Lower leg skin (tissue), 4 donors: ENCODE measurements around the gene C8G. TPM values are rescaled to one million over a fixed set of nuclear protein-coding genes. Genes with fewer than 3 reads are reported as not detected.
A peak's percentile ranks its signal among the peaks of the same experiment; 100 is the strongest.

Source experiments
- DNase-seq, 2 donors: peaks; one replicate each; pipeline ENCODE4 v3.0.0-alpha.2; 2019; ENCODE audit warnings: low spot score in 2 of 2
- H3K4me3 ChIP-seq: fragments of 200-600 bp; sonication (generic); 2 replicates; pipeline ENCODE4 v1.5.1; 2017; ENCODE audit warnings: mild to moderate bottlenecking, low read depth; ENCODE audit not compliant: poor library complexity, severe bottlenecking
- POLR2A ChIP-seq, 2 donors: fragments of 450-650 bp; IDR thresholded peaks; one replicate each; pipeline ENCODE4 v1.6.1; 2016 to 2017; ENCODE audit warnings: antibody characterized with exemption in 2 of 2, mild to moderate bottlenecking in 1 of 2, moderate library complexity in 1 of 2
- WGBS, 2 donors: methylation state at CpG; one replicate each; pipeline ENCODE4 v1.1.5; 2018; 5-methylcytosine and 5-hydroxymethylcytosine counted together
- intact Hi-C: fragments of 100-400 bp; cut with DNase I; formaldehyde crosslinking; loops from one replicate; pipeline ENCODE4 v1.15.0; 2023; ENCODE audit warnings: low total_unique reads
- total RNA-seq, 4 donors: library from RNA; depleted of rRNA; stranded (reverse); fragments of >200 nt; gene quantifications; one replicate each; pipeline ENCODE4 v1.1.0, GENCODE V29; 2016
- TF ChIP-seq, protein P1 (sequence below), 3 donors: fragments of 450-650 bp; IDR thresholded peaks; one replicate each; pipeline ENCODE4 v1.5.1; 2016; ENCODE audit warnings: antibody characterized with exemption in 3 of 3, mild to moderate bottlenecking in 3 of 3, moderate library complexity in 2 of 3

The C8G gene
- total RNA-seq, 4 donors from 2014 or later, result not detected

DNA sequence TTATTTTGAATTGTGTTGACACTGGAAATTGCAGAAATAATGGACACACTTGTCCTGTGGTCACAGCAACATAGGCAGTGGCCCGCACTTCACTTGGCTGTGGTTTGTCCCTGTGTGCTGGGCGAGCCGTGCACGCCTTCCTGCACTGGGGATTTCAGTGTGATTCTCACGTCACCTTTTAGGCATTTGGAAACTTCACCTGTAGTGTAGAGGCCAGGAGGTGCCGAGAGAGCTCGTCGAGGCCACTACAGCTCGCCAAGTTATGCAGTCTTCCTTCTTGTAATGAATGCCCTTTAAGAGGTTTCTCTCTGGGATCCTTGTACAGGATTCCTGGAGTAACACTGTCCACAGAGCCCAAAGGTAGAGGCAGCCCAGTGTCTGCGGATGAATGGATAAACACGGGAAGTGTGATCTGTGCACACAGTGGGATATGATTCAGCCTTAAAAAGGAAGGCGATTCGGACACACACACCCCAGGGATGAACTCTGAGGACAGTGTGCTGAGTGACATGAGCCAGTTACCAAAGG lies 44.0 kb upstream of the C8G start:
- intact Hi-C loops, result no loop called here
- no peak overlapping the region for H3K4me3 ChIP-seq
- WGBS, 2 donors, result 61 to 66% methylated on average over 13 of the region's 13 CpGs
- DNase-seq, result no peak
- TF ChIP-seq, protein P1, sequence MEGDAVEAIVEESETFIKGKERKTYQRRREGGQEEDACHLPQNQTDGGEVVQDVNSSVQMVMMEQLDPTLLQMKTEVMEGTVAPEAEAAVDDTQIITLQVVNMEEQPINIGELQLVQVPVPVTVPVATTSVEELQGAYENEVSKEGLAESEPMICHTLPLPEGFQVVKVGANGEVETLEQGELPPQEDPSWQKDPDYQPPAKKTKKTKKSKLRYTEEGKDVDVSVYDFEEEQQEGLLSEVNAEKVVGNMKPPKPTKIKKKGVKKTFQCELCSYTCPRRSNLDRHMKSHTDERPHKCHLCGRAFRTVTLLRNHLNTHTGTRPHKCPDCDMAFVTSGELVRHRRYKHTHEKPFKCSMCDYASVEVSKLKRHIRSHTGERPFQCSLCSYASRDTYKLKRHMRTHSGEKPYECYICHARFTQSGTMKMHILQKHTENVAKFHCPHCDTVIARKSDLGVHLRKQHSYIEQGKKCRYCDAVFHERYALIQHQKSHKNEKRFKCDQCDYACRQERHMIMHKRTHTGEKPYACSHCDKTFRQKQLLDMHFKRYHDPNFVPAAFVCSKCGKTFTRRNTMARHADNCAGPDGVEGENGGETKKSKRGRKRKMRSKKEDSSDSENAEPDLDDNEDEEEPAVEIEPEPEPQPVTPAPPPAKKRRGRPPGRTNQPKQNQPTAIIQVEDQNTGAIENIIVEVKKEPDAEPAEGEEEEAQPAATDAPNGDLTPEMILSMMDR (IDR thresholded peaks at IDR 0.05), result no peak

- no peak overlapping the region for H3K4me3 ChIP-seq
- TF ChIP-seq POLR2A (IDR thresholded peaks at IDR 0.05), result no peak
- TF ChIP-seq, protein P1 (IDR thresholded peaks at IDR 0.05), result no peak
- intact Hi-C loops, result no loop called here
- WGBS, 2 donors, result 15 to 17% methylated on average over 20 of the region's 20 CpGs
- DNase-seq, result peak; percentile 31 to 88
Measured at GRCh38 chr9:136901516-136902258, 43.4 kb upstream of the C8G start.

DNA sequence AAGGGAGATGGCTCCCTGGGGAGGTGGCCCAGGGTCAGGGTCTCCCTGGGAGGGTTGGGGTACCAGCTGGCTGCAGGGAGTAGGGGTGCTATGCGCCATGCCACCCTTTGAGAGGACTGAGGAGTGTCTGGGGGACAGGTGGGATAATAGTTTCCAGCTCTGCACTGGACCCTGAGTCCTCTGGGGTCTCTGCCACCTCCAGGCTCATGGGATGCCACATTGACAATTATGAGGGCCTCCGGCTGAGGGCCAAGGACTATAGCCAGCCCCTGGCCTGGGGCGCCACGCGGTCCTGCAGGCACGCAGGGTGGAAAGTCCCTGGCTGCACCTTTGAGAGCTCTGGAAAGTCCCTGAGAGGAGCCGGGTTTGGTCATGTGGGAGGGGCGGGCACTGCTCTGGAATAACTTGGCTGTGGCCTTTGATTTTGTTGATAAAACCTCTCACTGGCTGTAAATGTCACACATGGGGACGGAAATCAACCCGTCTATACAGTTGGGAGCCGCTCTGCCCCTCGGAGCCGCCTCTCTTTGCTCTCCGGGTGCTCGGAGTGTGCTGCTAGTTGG lies 42.7 kb upstream of the C8G start:
- H3K4me3 ChIP-seq, result no peak overlapping the region
- TF ChIP-seq, protein P1 (IDR thresholded peaks at IDR 0.05), result no peak
- TF ChIP-seq POLR2A (IDR thresholded peaks at IDR 0.05), result no peak
- DNase-seq, result peak; percentile 74 to 88
- WGBS, 2 donors, result 5 to 15% methylated on average over 11 to 15 of the region's 15 CpGs
- intact Hi-C loops, result no loop called here

DNA sequence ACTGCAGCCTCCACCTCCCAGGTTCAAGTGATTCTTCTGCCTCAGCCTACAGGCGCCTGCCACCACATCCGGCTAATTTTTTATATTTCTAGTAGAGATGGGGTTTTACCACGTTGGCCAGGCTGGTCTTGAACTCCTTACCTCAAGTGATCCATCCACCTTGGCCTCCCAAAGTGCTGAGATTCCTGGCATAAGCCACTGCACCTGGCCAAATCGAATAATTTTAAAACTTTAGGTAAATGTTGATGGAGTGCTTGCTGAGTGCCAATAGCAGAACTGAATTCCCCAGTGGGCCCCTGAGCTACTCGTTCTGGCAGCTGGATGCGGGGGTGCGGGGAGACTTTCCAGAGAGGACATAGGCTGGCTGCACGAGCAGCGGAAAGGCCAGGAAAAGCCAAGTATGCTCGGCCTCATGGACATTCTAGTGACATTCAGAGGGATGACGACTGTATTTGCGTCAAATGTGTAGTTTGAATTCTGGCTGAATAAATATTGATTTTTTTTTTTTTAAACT lies 41.9 kb upstream of the C8G start:
- WGBS, 2 donors, result 64 to 66% methylated on average over 12 of the region's 12 CpGs
- DNase-seq, result no peak
- intact Hi-C loops, result no loop called here
- H3K4me3 ChIP-seq, result no peak overlapping the region
- TF ChIP-seq, protein P1 (IDR thresholded peaks at IDR 0.05), result no peak

GRCh38 chr9:136906266-136906665 lies 38.8 kb upstream of the C8G start:
- H3K4me3 ChIP-seq, result no peak overlapping the region
- DNase-seq, result no peak
- WGBS, 2 donors, result 72 to 74% methylated on average over 4 of the region's 4 CpGs
- TF ChIP-seq POLR2A (IDR thresholded peaks at IDR 0.05), result no peak
- intact Hi-C loops, result no loop called here
